Endothelial cell of umbilical vein (primary cell): ENCODE measurements around the gene ZRANB1. TPM values are rescaled to one million over a fixed set of nuclear protein-coding genes. Genes with fewer than 3 reads are reported as not detected.

ENCODE experiments used
- BruUV-seq: library from RNA; stranded (reverse); fragments of 400-500 nt; replicated peaks from 2 replicates; lab custom pipeline; 2021; lab: Mats Ljungman, UMichigan
- CTCF ChIA-PET: fragments of 300-600, 350-600 bp; sonication (Branson Sonifier 250); formaldehyde crosslinking; loops from one replicate; lab custom pipeline; 2021; ENCODE audit warnings: antibody characterized with exemption, inconsistent platforms; lab: Charles Lee
- POLR2A ChIA-PET: fragments of 300-600, 350-600 bp; sonication (Branson Sonifier 250); formaldehyde crosslinking; loops from one replicate; lab custom pipeline; 2021; ENCODE audit warnings: antibody characterized with exemption, inconsistent platforms; lab: Charles Lee
- DNase-seq: peaks from one replicate; pipeline ENCODE4 v3.0.0-alpha.2; 2011; ENCODE audit warnings: low read depth, low spot score
- FAIRE-seq: peaks from 2 replicates; lab custom pipeline; 2011; peaks lifted over from hg19 to GRCh38; lab: Jason Lieb, UNC
- H2AFZ ChIP-seq: 2 replicates; pipeline ENCODE4 v1.6.0; 2012; ENCODE audit warnings: low read depth, low read length, control low read depth, inconsistent platforms
- H3K27ac ChIP-seq: 2 replicates; pipeline ENCODE4 v1.5.1; 2011; ENCODE audit warnings: low read depth, mild to moderate bottlenecking, control low read depth, low read length, moderate library complexity; ENCODE audit not compliant: insufficient read depth
- H3K27me3 ChIP-seq, 2 experiments: 2 replicates each; pipeline versions ENCODE4 v1.6.0 to v1.6.1; 2011; ENCODE audit warnings: low read length in 2 of 2, mixed read lengths in 1 of 2; ENCODE audit not compliant: control insufficient read depth in 2 of 2, insufficient read depth in 2 of 2
- H3K36me3 ChIP-seq, 2 experiments: 2 replicates in 1 of 2; 3 replicates in 1 of 2; pipeline ENCODE4 v1.5.1; 2011; ENCODE audit warnings: low read length in 2 of 2, mild to moderate bottlenecking in 1 of 2, moderate library complexity in 1 of 2; ENCODE audit not compliant: control insufficient read depth in 2 of 2, insufficient read depth in 2 of 2; ENCODE audit errors: extremely low read depth in 1 of 2
- H3K4me1 ChIP-seq: 3 replicates; pipeline ENCODE4 v1.5.1; 2011; ENCODE audit warnings: mild to moderate bottlenecking, low read length; ENCODE audit not compliant: control insufficient read depth, insufficient read depth; ENCODE audit errors: extremely low read depth
- H3K4me2 ChIP-seq: 2 replicates; pipeline ENCODE4 v1.6.1; 2011; ENCODE audit warnings: low read length, control low read depth, mixed read lengths; ENCODE audit not compliant: insufficient read depth
- H3K4me3 ChIP-seq, 3 experiments: fragments of 200-600 bp in 1 of 3; sonication (generic), shearing (Covaris generic) in 1 of 3; replicated peaks in 1 of 3; 2 replicates each; pipeline ENCODE4 v1.5.1; 2011 to 2016; ENCODE audit warnings: control low read depth in 3 of 3, low read length in 3 of 3, mild to moderate bottlenecking in 2 of 3, inconsistent platforms in 1 of 3, low read depth in 1 of 3, moderate library complexity in 1 of 3; ENCODE audit not compliant: insufficient read depth in 1 of 3
- H3K79me2 ChIP-seq: 2 replicates; pipeline ENCODE4 v1.6.0; 2012; ENCODE audit warnings: low read length, inconsistent platforms; ENCODE audit not compliant: control insufficient read depth, insufficient read depth
- H3K9ac ChIP-seq: replicated peaks from 2 replicates; pipeline ENCODE3; 2011; ENCODE audit warnings: low read length, control low read depth; ENCODE audit not compliant: insufficient read depth; ENCODE audit errors: extremely low read depth
- H3K9me1 ChIP-seq: replicated peaks from 3 replicates; pipeline ENCODE4 v1.6.0; 2011; ENCODE audit warnings: mild to moderate bottlenecking, low read length; ENCODE audit not compliant: control insufficient read depth, insufficient read depth; ENCODE audit errors: extremely low read depth
- H3K9me3 ChIP-seq: replicated peaks from 2 replicates; pipeline ENCODE4 v1.5.1; 2012; ENCODE audit warnings: low read length, inconsistent platforms; ENCODE audit not compliant: control insufficient read depth, insufficient read depth
- H4K20me1 ChIP-seq: replicated peaks from 2 replicates; pipeline ENCODE3; 2011; ENCODE audit warnings: mild to moderate bottlenecking, low read length; ENCODE audit not compliant: control insufficient read depth, insufficient read depth; ENCODE audit errors: extremely low read depth
- EZH2 ChIP-seq: IDR thresholded peaks from 2 replicates; pipeline ENCODE4 v1.6.1; 2012; ENCODE audit warnings: borderline replicate concordance, low read depth, mild to moderate bottlenecking, moderate library complexity, low read length, inconsistent platforms; ENCODE audit not compliant: severe bottlenecking
- FOS ChIP-seq: IDR thresholded peaks from 2 replicates; pipeline ENCODE4 v1.6.1; 2011; ENCODE audit warnings: mild to moderate bottlenecking, low read length, moderate library complexity, borderline replicate concordance; ENCODE audit not compliant: insufficient read depth
- GATA2 ChIP-seq: IDR thresholded peaks from 2 replicates; pipeline ENCODE4 v1.7.0; 2011; ENCODE audit warnings: low read depth, mild to moderate bottlenecking, moderate library complexity, mixed read lengths, low read length; ENCODE audit not compliant: insufficient read length, insufficient read depth
- JUN ChIP-seq: IDR thresholded peaks from 2 replicates; pipeline ENCODE4 v1.6.1; 2011; ENCODE audit warnings: borderline replicate concordance, low read depth; ENCODE audit not compliant: insufficient read length, insufficient read depth
- MYC ChIP-seq: IDR thresholded peaks from one replicate; pipeline ENCODE4 v1.6.1; 2011; ENCODE audit warnings: mild to moderate bottlenecking, low read depth, low read length
- POLR2A ChIP-seq: IDR thresholded peaks from 2 replicates; pipeline ENCODE4 v1.6.1; 2012; ENCODE audit warnings: low read depth, mild to moderate bottlenecking, control low read depth, low read length
- POLR2AphosphoS5 ChIP-seq: IDR thresholded peaks from 2 replicates; pipeline ENCODE4 v1.6.1; 2012; ENCODE audit warnings: low read depth, mild to moderate bottlenecking, control low read depth, low read length, moderate library complexity; ENCODE audit not compliant: insufficient read depth
- dilution Hi-C: fragments of 300-500 bp; cut with MboI; formaldehyde crosslinking; loops from one replicate; pipeline ENCODE4 v1.15.0; 2019; ENCODE audit warnings: low sequenced_read_pairs; ENCODE audit not compliant: extremely low pct_ligation_motif_present
- intact Hi-C: fragments of 100-400 bp; cut with micrococcal nuclease; formaldehyde crosslinking; loops from one replicate; pipeline ENCODE4 v1.10.0; 2022
- polyA plus RNA-seq, 4 experiments: library from polyadenylated mRNA; depleted of rRNA in 3 of 4; stranded (reverse) in 3 of 4; unstranded in 1 of 4; fragments of >200 nt; gene quantifications; 2 replicates each; pipeline versions ENCODE4 v1.2.1 to v1.2.3, GENCODE V29; 2011 to 2012; ENCODE audit warnings: missing spikeins in 1 of 4
- total RNA-seq: library from RNA; stranded (reverse); gene quantifications from 2 replicates; pipeline ENCODE4 v1.2.3, GENCODE V29; 2021
- TF ChIP-seq, protein P1 (sequence below), 2 donors: IDR thresholded peaks; 1 replicate in 1 of 2; 2 replicates in 1 of 2; pipeline ENCODE4 v1.5.1; 2011; ENCODE audit warnings: low read length in 2 of 2, mild to moderate bottlenecking in 2 of 2, moderate library complexity in 2 of 2, control low read depth in 1 of 2, inconsistent platforms in 1 of 2, low read depth in 1 of 2; ENCODE audit not compliant: insufficient read depth in 1 of 2; ENCODE audit errors: extremely low read depth in 1 of 2
- TF ChIP-seq, protein P2 (sequence below): IDR thresholded peaks from 2 replicates; pipeline ENCODE4 v1.6.1; 2011; ENCODE audit not compliant: insufficient read depth, insufficient read length

ZRANB1 gene
- total and polyA plus RNA-seq, 2 donors (not counting 3 experiments of a cell fraction or from before 2014, with no cell fraction given) = 6.2 to 17.7 TPM

DNA sequence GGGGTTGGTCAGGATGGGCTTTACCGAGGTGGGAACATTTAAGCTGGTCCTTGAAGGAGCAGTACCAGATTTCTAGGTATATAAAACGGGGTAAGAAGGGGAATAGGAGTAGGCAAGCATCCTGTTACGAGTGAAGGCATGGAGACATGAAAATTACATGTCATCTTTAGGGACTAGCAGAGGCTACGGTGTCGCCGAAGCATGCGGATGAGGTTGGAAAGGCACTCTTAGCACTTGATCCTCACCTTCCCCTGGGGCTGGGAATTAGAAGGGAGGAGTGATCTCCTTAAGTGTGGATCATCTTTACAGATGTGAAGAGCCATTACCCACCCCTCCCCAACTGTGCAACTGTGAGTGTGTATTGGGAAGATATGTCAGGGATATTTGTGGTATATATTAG lies 13.8 kb upstream of the ZRANB1 start:
- Histone ChIP-seq H3K27me3 (no peaks in the 10 kb centered on the region), H3K79me2 (peaks cover 76% of the 10 kb centered on the region), H4K20me1 (peaks cover 4% of the 10 kb centered on the region), H3K4me1 (peaks cover 17% of the 10 kb centered on the region), H2AFZ (no peak overlapping the region), H3K27ac (no peak overlapping the region), H3K4me3 (no peak overlapping the region), H3K36me3 (no peaks in the 10 kb centered on the region), H3K9ac (no peak overlapping the region), H3K9me3 (no peaks in the 10 kb centered on the region), H3K9me1 (no peaks in the 10 kb centered on the region), H3K4me2 (no peak overlapping the region)
- BruUV-seq = no TSS peak
- dilution Hi-C loops = no loop called here
- intact Hi-C loops = no loop called here
- TF ChIP-seq, protein P1, sequence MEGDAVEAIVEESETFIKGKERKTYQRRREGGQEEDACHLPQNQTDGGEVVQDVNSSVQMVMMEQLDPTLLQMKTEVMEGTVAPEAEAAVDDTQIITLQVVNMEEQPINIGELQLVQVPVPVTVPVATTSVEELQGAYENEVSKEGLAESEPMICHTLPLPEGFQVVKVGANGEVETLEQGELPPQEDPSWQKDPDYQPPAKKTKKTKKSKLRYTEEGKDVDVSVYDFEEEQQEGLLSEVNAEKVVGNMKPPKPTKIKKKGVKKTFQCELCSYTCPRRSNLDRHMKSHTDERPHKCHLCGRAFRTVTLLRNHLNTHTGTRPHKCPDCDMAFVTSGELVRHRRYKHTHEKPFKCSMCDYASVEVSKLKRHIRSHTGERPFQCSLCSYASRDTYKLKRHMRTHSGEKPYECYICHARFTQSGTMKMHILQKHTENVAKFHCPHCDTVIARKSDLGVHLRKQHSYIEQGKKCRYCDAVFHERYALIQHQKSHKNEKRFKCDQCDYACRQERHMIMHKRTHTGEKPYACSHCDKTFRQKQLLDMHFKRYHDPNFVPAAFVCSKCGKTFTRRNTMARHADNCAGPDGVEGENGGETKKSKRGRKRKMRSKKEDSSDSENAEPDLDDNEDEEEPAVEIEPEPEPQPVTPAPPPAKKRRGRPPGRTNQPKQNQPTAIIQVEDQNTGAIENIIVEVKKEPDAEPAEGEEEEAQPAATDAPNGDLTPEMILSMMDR (IDR thresholded peaks at IDR 0.05; ENCODE audit: extremely low read depth in 1 of 2, insufficient read depth in 1 of 2, low read depth in 1 of 2, low read length in 2 of 2) = no peak
- TF ChIP-seq JUN = no peak
- no peak for TF ChIP-seq FOS
- no peak for TF ChIP-seq GATA2
- TF ChIP-seq EZH2 = no peak
- no peak for TF ChIP-seq MYC
- TF ChIP-seq POLR2AphosphoS5 = no peak
- TF ChIP-seq, protein P2, sequence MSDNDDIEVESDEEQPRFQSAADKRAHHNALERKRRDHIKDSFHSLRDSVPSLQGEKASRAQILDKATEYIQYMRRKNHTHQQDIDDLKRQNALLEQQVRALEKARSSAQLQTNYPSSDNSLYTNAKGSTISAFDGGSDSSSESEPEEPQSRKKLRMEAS = no peak
- no peak for TF ChIP-seq POLR2A
- ChIA-PET CTCF (interaction anchor here (1.6 to 1.7 kb wide), 2 partner anchors 12 to 15 kb away, joined by 4 read pairs; no protein-coding TSS in a partner anchor), POLR2A (no interaction called here)
- DNase-seq = no peak
- FAIRE-seq = no peak
